ENCODE results near the gene ABCB8.
A peak's percentile ranks its signal among the peaks of the same experiment; 100 is the strongest.
"Not testable (repeated sequence)": the region's sequence is repeated elsewhere in the genome, so short reads cannot be mapped to it uniquely, and the experiment has no call there.

Gene ABCB8

GRCh38 chr7:151014950-151015349 lies 13.3 kb upstream of the ABCB8 start:
- no peak for DNase-seq (ENCODE audit: low read depth)

DNA sequence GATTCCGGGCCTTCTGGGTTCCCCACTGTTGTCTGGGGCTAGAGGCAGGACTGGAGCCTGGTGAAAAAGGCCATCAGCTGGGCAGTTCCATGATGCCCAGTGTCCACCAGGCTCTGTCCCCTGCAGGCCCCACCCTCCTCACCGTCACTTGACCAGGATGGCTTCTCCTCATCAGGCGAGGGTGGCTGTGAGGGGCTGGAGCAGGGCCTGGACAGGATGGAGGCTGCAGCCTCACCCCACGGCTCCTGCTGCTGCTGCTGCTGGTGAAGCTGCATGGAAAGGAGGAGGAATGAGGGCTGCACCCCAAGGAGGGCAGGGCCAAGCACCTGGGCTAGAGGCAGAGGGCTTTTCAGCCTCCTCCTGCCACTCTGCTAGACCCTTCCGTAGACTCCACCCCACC lies 12.3 kb upstream of the ABCB8 start:
- DNase-seq (ENCODE audit: low read depth) = no peak

DNA sequence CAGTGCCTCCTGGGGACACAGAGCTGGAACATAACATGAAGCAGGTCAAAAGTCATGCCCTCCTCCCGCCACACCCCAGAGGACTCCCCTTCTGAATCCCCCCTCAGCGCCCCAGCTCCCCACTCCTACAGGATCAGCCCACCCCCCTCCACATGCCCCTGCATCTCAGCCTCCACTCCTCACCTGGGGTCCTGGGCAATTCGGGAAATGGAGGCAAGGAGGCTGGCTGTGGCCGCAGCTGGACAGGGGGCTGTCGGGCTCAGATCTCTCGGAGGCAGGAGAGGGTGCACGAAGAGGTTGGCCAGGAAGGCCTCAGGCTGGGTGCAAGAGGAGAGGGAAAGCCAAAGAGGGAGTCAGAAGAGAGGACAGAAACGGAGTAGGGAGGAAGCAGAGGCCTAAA lies 11.7 kb upstream of the ABCB8 start:
- DNase-seq (ENCODE audit: low read depth) = no peak

DNA sequence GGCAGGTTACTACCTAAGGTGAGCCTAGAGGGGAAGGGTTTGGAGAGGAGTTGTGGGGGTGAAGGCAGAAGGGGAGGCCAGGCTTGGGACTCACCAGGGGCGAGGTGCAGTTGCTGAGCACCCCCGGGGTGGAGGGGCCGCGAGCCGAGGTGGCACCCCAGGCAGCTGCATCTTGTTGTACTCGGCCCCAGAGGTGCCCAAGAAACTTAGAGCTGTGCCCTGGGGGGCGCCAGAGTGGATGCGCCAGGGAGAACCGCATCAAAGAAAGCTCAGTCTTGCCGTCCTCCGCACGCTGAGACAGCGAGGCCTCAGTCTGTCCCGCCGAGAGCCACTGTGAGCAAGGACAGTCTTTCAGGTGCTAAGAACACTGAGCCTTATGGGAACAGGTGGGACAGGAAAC lies 11.3 kb upstream of the ABCB8 start:
- DNase-seq (ENCODE audit: low read depth) = no peak

- no peak for DNase-seq (ENCODE audit: low read depth)
Observed at GRCh38 chr7:151017370-151017952, 10.8 kb upstream of the ABCB8 start.

DNA sequence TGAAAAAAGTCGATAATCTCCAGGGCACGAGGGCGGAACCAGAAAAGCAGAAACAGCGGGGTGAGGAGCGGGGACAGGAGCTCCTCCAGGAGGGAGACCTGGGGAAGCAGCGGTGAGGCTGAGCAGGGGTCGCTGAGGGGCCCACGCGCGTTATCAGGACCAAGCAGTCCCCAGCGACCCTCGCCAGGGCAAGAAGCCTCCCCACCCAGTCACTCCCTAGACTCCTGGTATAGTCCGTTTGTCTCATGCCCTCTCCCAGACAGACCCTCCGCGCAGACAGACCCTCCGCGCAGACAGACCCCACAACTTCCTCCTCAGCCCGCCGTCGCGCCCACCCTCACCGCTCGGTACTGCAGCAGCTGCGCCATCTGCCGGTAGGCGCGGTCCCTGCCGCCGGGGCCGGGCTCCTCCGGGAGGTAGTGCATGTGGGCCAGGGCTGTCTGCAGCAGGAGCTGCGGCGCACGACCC lies 10.3 kb upstream of the ABCB8 start:
- DNase-seq (ENCODE audit: low read depth) = peak; percentile 77

DNA sequence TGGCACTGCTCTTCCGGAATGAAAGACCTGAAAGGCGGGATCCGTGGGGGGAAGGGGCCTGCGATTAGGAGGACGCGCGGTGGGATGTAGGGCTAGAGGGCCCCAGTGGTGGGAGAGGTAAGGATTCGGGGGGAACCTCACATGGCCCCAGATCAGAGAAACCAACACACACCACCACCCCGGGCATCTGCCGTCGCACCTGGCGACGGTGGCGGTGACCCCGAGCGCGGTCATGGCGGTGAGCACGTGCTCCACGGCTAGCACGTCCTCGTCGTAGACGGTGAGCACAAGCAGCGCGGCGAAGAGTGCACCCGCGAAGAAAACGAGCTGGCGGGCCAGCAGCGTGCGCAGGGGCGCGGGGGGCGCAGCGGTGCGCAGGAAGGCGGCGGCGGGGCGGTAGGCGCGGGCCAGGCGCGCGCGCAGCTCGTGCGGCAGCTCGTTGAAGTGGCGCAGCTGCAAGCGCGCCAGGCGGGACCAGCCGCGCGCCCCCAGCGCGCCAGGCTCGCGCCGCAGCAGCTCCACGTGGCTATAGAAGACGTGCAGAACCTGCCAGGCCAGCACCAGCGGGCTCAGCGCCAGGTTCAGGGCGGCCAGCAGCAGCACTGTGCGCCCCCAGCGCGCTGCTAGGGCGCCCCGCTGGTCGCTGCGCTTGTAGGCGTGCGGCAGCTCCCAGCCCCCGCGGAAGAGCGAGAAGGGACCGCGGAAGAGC lies 9.7 kb upstream of the ABCB8 start:
- no peak for DNase-seq (ENCODE audit: low read depth)

DNA sequence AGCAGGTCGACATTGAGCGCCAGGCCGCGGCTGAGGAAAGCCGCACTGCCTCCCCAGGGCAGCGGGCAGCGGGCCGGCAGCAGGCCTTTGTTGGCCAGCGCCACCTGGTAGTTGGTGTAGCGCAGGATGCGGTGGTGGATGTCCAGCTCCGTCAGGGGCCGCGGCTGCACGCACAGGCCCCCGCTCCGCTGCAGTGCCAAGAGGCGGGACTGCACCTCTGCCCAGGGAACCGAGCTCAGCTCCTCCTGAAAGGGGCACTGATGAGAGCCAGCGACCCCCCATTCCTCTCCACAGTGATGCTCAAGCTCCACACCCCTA lies 9.2 kb upstream of the ABCB8 start:
- no peak for DNase-seq (ENCODE audit: low read depth)

- DNase-seq (ENCODE audit: low read depth) = no peak
Observed at GRCh38 chr7:151020231-151020630, 8.0 kb upstream of the ABCB8 start.

DNA sequence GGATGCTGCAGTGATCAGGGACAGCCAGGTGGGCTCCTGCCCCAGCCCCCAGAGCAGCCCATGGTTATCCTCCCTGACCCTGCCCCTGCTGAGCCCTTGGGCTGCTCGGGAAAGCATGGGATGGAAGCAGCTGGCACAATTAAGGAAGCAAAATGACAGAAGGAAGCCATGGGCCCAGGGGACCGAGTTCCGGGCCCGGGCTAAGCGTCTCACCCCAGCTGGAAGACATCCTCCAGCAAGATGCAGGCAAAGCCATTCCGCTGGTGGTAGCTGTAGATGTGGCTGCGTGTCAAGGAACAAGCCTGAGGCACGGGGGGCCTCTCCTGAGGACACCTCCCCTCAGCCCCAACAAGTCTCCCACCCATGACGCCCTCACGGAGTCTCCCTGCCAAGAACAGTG lies 5.0 kb upstream of the ABCB8 start:
- no peak for DNase-seq (ENCODE audit: low read depth)

DNA sequence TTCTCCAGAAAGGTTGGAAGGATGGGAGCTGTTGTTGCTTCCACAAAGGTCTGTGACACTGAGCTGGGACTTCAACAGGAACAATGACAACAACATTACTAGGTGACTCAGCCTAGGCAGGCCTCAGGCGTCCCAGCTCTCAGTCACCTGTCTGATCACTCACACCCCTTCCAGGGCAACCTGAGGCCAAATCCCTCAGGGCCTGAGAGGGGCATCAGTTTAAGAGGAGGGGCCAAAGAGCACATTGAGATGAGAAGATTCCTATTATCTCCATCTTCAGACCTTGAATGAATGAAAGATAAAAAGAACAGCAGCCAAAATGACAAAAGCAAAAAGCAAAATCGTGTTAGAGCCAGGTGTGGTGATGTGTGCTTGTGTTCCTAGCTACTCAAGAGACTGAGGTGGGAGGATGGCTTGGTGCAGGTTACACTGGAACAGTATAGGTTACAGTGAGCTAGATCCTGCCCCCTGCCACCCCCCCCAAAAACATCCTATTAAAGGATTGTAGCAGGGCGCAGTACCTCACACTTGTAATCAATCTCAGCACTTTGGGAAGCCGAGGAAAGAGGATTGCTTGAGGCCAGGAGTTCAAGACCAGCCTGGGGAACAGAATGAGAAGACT lies 3.7 kb upstream of the ABCB8 start, which contains the start of gene ATG9B:
TSS of gene ATG9B (minus strand) at position 60 of the 622 bp plus-strand sequence. CDS start 71 bp downstream, outside the sequence.
- no peak for DNase-seq (ENCODE audit: low read depth)

- DNase-seq (ENCODE audit: low read depth) = no peak
Observed at GRCh38 chr7:151025924-151026671, 2.2 kb upstream of the ABCB8 start.

DNA sequence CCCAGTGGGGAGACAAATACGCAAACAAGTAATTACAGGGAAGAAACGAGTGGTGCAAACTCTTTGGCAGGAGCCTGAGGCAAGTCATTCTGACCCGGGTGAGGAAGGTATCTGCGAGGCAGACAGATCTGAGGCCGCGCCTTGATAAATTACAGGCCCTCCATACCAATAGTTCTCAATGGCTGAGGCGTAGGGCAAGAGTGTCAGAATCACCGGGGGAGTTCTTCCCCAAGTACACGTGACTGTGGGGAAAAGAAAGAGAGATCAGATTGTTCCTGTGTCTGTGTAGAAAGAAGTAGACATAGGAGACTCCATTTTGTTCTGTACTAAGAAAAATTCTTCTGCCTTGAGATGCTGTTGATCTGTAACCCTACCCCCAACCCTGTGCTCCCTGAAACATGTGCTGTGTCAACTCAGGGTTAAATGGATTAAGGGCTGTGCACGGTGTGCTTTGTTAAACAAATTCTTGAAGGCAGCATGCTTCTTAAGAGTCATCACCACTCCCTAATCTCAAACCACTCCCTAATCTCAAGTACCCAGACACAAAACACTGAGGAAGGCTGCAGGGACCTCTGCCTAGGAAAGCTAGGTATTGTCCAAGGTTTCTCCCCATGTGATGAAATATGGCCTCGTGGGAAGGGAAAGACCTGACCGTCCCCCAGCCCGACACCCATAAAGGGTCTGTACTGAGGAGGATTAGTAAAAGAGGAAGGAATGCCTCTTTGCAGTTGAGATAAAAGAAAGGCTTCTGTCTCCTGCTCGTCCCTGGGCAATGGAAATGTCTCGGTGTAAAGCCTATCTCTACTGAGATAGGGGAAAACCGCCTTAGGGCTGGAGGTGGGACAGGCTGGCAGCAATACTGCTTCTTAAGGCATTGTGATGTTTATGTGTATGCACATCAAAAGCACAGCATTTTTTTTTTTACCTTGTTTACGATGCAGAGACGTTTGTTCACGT lies 1.2 kb upstream of the ABCB8 start:
- not testable (repeated sequence) for DNase-seq (ENCODE audit: low read depth)

DNA sequence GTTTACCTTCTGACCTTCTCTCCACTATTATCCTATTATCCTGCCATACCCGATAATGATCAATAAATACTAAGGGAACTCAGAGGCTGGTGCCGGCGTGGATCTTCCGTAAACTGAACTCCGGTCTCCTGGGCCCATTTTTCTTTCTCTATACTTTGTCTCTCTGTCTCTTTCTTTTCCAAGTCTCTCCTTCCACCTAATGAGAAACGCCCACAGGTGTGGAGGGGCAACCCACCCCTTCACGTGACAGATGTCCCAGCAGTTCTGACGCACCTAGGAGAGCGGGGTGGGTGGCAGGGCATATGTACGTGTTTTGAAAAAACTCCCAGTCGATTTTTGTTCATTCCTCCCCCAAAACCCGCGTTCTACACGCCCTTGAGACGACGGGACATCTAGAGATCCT lies 521 bp upstream of the ABCB8 start:
- DNase-seq (ENCODE audit: low read depth) = not testable (repeated sequence)

DNA sequence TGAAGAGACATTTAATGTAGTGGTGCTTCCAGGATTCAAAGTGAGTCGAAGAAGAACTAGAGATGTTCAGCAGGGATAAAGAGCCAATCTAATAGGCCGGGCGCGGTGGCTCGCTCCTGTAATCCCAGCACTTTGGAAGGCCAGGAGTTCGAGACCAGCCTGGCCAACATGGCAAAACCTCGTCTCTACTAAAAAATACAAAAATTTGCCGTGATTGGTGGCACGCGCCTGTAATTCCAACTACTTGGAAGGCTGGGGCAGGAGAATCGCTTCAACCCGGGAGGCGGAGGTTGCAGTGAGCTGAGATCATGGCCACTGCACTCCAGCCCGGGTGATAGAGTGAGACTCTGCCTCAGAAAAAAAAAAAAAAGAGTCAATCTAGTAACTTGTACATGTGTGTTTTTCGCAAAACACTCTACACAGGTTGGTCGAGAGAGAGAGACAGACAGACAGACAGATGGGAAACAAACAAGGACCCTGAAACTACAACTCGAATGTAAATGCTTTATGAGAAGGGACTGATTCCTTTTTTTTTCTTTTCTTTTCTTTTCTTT lies 775 bp downstream of the ABCB8 start:
- DNase-seq (ENCODE audit: low read depth) = no peak

- DNase-seq (ENCODE audit: low read depth) = no peak
Observed at GRCh38 chr7:151031011-151031410, 2.8 kb downstream of the ABCB8 start.

DNA sequence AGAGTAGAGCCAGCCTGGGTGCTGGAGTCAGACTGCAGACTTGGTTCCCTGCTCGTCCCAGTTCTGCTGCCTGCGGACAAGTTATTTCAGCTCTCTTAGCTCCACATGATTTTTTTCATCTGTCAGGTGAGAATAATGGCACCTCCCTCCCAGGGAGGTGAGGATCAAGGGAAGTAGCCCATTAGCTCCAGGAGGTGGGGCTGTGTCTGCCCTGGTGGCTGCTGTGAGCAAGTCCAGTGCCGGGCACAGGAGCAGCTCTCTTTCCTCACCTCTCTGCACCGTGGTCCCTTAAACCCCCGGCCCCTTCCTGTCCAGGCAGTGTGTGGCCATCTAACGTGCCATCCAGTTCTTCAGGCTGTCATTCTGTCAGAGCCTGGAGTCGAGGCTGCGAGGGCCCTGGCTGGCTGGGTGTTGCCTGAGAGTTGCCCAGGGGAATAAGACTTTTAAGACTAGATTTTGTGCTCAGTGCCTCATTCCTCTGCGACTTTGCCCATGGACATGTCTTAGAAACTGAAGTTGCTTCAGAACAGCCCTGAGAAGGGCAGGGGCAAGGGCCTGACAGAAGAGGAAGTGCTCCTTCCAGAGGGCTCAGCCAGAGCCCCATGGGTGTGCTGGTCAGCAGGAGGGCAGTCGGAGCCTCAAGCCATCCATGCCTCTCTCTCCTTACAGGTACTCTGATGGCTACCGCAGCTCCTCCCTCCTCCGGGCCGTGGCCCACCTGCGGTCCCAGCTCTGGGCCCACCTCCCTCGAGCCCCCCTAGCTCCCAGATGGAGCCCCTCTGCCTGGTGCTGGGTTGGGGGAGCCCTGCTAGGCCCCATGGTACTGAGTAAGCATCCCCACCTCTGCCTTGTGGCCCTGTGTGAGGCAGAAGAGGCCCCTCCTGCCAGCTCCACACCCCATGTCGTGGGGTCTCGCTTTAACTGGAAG lies 5.0 kb downstream of the ABCB8 start:
- DNase-seq (ENCODE audit: low read depth) = no peak

- DNase-seq (ENCODE audit: low read depth) = no peak
Observed at GRCh38 chr7:151033864-151034249, 5.6 kb downstream of the ABCB8 start.

DNA sequence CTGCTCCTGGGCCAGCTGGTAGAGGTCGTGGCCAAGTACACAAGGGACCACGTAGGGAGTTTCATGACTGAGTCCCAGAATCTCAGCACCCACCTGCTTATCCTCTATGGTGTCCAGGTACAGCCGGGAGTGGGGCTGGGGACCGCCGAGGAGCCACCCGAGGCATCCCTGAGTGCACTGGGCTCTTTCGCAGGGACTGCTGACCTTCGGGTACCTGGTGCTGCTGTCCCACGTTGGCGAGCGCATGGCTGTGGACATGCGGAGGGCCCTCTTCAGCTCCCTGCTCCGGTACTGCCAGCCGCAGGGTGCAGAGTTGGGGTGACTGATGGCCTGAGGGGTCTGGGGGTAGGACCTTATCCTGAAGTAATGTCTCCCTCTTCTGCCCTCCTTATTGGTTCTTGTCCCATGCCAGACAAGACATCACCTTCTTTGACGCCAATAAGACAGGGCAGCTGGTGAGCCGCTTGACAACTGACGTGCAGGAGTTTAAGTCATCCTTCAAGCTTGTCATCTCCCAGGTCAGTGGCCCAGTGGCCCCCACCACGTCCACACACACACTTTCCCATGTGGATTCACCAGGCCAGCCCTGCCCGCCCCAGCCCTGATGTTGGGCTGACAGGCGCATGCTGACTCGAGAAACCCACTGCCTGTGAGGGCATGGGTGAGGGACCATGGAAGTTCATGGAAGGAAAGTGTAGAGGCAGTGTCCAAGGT lies 6.2 kb downstream of the ABCB8 start:
- no peak for DNase-seq (ENCODE audit: low read depth)

Data from activated T-cell treated with anti-CD3 and anti-CD28 coated beads for 1 hour (primary cell).